GM19372 (cell line): ENCODE results near the gene TREX2.

ENCODE experiments used
- ATAC-seq: cut with Tn5 transposase; IDR thresholded peaks from one replicate; pipeline ENCODE4 v1.9.1; 2021; ENCODE audit warnings: mild to moderate bottlenecking, low read depth, moderate library complexity; ENCODE audit not compliant: unreplicated experiment

Gene TREX2

DNA sequence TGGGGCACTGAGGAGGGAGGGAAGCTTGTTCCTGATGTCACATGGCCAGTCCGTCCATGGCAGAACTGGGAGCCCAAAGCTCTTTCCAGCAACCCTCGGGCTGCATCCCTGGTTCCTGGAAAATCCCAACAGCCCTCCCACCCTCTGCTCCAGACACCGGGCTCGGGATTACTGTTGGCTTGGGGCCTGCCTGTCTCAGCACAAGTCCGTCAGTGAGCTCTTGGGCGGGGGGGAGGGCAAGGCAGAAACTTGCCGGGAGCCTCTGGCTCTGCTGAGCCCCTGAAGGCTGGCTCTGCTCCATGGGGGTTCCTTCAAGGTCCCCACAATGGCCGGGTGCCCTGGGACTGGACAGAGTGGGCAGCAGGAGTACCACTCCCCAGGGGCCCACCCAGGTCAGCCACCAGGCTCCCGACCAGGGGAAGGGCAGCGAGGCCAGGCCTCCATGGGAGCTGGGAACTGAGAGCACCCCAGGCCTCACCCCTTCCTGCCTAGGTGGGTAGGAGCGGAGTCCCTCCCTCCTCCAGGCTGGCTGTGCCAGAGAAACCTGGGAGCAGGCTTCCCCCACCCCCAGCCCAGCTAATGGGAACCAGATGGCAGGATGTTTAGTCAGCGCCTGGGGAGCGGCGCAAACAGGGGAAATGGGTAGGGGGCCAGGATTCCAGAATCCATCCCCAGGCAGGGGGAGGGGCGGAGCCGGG lies 31.0 kb upstream of the TREX2 start:
- no peak for ATAC-seq

DNA sequence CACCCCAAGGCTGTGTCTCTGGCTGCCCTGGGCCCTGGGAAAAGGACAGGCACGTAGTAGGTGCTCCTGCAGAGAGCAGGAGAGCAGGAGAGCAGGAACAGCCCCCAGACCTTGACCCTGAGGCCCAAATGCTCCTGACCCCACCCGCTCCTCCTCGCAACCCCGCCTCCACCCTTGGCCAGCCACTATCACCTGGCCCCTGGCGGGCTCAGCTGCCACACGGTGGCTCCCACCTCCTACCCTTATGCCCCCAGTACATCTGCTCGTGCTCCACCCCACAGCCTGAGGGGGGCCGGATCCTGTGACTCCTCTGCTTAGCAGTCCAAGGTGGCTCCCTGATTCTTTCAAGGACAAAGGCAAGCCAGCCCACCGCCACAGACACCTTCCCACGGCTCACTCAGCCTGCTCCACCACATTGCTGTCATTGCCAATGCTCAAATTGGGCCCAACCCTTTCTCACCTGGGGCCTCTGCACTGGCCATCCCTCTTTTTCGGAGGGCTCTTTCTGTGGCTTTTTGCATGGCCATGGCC lies 30.0 kb upstream of the TREX2 start:
- ATAC-seq, result no peak

DNA sequence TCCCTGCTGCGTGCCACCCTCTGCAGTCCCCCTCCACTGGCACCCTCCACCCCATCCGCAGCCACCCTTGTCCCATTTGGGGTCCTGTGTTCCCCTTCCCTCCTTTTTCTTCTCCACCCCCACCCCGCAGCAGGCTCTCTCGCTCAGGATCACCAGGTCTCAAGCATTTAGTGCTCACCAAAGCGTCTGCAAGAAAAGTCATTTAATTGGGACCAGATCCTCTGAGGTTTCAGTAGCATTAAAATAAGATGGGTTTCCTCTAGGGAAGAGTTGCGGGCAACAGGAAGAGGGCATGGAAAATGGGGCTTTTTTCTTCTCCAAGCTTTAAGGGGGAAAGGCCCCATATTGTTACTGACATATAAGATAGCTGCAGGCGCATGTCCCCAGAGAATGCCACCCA lies 29.4 kb upstream of the TREX2 start:
- no peak for ATAC-seq

DNA sequence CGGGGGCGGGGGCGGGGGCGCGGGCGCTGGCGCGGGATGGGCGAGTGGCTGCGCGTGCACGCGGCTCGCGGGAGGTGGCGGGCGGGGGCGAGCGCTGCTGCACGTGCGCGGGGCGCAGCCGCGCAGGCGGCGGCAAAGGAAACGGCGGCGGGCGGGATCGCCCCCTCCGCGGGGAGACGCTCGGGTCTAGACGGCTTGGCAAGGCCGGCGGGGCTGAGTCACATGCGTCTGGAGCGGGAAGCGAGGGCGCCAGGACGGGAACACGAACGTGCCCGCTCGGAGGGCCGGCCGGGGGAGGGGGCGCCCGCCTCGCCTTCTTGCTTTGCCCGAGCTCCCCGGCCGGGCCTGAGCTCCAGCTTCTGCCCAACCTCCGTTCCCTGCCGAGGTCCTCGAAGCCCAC lies 28.9 kb upstream of the TREX2 start:
- no peak for ATAC-seq

DNA sequence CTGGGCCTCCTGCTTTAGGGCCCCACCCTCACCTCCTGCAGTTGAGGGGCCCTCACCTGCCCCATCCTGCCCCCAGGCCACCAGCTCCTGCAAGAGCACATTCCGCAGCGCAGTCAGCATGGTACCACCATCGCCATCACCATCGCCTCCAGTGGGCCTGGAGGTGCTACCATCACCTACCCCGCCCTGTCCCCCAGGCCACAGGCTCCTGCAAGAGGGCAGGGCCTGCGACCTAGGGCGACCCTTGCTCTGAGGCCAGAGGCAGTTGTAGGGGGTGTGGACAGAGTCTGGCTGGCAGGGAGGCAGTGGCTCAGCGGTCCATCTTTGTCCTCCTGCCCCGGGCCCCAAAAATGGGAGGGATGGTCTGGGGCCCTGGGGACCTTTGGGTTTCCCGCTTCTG lies 28.4 kb upstream of the TREX2 start:
- no peak for ATAC-seq

DNA sequence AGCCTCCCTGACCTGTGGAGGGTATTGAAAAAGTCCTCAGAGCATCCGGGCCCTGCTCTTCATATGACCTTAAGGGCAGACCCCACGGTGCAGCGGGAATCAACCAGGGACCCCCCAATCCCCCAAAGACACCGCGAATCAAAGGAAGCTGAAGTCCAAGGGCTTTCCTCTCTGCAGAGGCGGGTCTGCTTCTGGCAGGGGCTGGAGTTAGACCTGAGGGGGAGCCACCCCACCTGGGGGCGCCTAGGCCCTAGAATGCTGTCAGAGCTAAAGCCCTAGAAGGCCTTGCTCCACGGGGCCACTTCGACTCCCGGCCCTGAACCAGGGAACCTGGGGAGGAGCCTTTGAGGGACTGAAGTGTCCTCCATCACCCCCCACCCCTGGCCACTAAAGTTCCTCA lies 27.3 kb upstream of the TREX2 start:
- ATAC-seq, result no peak

DNA sequence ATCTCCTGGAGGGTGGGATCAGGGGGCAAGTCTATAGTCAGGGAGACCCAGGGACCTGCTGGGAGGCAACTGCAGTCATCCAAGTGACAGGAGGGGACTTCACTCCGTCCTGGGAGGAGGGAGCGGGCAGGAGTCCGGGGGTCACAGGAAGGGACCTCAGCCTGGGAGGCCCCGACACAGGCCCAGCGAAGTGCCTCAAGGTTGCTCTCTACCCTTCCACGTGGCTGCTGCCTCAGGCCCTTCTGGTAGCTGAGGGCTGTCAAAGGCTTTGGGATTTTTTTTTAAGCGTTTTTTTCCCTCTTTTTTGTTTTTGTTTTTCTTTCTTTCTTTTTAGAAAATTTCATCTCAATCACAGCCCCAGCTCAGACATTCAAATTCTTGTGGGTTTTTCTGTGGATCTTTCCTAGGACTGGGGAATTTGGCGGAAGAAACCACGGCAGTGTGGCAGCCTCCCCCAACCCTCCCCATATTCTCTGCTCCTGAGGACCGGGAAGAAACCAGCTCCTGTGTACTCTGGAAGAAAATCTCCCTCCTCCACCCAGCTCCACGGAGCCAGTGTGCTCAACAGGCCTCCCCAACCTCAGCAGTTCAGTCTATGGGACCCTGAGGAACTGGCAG lies 25.9 kb upstream of the TREX2 start:
- ATAC-seq, result no peak

DNA sequence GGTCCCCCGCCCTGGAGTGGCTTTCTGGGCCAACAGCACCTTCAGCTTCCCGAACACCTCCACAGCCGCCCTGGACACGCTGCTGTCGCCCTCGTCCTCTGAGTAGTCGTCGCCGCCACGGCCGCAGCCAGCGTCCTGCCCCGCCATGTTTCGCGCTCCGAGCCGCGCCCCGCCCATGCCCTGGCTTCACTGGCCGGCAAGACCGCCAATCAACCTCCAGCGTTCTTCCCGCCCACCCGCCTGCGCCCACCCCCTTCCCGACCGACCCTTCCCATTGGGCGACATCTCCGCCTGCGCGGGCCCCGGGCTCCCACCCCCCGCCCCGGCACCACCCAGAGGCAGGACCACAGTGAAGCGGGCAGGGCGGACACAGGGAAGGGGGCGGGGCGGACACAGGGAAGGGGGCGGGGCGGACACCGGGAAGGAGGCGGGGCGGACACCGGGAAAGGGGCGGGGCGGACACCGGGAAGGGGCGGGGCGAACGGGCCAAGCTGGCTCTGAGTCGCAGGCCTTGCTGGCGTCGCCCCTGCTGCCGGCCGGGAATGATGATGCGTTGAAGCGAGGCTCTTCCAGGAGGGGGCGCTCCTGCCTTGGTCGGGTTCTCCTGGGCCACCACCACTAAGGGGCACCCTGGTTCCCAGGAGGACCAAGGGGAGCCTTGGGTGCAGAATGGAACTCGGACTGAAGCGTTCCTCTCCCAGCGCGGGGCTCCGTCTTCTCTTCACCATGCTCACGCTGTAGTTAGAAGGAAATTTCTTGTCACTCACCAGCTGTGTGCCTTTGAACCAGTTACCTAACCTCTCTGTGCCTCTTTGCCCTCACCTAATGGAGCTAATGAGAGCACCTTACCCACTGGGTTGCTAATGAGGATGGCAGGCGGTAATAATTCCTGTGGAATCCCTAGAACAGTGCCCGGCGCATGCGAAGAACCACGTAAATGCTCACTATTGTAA lies 24.8 kb upstream of the TREX2 start, which contains the start of gene HAUS7:
TSS of gene HAUS7 (minus strand) at position 166 of the 953 bp plus-strand sequence. CDS start at position 147, 19 bp downstream.
- ATAC-seq, result peak; percentile 78

DNA sequence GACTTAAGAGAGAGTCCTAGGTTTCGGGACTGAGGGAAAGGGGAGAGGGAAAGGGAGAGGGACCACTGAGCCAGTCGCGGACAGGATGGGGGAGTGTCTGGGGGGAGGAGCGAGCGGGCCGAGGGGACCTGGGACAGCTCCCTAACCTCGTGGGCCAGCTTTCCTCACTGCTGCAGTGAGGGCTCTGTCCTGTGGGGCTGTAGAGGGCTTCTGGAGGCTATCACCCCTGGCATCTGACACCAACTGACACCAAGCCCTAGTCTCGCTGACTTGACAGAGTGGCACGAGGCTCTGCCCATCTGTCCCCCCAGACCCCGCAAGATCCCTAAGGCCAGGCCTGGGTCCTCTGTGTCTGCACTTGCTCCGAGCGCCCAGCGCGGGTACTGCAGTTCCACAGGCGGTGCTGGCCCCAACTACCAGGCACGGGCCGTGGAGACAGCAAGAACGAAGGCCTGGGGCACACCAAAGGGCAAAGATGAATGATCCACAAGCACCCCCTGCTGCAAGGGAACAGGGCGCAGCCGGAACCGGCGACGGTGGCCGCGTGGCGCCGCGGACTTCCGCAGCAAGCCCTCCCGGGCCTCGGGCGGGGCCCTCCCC lies 24.1 kb upstream of the TREX2 start:
- ATAC-seq, result peak; percentile 41

DNA sequence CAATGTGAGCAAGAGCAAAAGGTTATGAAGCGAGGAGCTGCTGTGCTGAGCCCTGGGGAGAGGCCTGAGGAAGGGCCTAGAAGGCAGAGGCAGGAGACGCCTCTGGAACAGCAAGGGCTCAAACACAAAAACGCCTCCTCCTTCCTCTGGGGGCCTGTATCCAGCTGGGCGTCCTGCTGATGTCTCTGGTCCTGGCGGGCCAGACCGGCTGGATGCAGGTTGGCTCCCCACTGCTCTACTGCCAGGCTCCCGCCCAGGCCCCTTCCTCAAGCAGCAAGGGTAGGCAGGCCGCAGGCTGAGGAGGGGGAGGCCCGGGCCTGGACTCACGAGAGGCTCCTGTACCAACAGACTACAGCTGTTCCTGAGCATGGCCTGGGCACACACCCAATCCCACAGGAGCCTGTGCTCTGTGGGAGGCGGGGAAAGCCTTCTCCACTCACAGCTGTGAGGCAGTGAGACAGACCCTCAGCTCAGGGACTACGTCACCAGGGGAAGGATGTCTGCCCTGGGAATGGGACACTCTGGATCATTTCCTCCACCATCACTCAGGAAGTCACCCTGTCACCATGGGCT lies 22.2 kb upstream of the TREX2 start:
- no peak for ATAC-seq

DNA sequence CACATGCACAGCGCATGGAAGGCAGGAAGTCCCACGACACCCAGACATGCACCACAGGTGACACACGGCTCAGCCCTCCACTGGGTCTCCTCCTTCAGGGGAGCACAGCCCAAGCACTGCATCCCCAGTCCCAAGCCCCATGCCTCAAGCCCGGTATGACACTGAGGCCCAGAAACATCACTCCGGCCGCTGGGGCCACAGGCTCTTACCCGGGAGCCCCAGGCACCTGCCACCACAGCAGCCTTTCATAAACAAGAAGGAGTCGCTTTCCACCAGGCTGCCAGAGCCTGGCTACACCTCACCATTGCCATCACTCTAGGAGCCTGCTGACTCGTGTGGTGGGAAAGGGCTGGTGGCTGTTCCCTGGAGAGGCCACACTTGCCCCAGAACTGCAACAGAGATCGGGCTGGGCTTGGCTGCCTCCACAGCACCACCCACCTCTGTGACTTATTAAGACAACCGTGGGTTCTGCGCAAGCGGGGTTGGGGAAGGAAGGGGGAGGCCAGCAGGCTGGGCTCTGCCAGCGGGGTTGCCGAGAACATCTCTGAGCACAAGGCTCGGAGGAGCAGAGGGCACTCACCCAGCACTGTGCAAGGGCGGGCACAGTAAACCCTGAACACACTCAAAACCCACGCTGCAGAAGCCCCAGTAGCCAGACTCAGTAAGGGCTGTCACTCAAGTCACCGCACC lies 20.0 kb upstream of the TREX2 start:
- ATAC-seq, result no peak

DNA sequence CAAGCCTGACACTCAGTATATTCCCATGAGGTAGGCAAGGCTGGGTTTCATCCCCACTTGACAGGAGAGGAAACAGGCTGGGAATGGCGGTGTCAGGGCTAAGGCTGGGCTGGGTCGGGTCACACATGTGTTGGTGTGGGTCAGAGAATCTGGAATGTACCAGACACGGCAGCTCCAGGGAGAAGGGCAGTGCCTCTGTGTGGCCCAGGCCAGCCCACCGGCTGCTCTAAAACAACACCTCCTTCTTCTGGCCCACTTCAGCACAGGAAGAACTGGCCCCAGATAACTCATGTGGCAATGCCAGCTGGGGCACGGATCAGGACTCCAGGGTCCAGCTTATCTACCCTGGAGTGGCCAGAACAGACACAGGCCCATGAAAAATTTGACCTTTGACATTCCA lies 18.3 kb upstream of the TREX2 start:
- no peak for ATAC-seq

DNA sequence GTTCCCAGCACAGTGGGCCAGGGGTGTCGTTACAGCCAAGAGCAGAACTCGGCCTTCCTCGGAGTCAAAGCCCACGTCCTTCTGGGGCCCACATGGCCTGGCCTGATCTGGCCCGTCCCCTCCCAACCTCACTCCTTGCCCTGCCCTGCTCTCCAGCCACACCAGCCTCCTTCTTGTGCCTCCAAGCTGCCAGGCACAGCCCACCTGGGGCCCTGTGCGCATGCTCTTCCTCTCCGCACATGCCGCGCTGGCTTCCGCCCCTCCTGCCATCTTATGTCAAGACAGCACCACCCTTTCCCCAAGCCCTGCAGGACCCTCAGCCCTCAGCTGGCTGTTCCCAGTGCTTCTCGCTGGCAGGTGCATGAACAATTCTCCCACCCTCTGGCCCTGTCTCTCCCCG lies 17.7 kb upstream of the TREX2 start:
- ATAC-seq, result no peak

DNA sequence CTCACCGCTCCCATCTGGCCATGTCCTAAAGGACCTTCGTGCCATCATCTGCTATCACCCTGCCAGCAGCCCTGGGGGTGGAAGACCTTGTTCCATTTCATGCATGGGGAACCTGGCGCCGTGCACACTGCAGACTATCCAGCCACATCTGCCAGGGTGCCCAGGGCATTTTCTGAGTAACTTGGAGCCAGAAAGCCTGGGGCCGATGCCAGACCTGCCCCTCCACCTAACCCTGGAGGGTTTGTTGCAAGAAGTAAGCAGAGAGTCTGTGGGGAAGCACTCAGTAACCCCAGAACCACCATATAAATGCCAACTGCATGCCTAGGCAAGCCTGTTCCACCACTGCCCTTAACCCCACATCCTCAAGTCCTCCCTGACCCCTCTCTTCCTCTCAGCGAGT lies 17.2 kb upstream of the TREX2 start:
- ATAC-seq, result no peak

DNA sequence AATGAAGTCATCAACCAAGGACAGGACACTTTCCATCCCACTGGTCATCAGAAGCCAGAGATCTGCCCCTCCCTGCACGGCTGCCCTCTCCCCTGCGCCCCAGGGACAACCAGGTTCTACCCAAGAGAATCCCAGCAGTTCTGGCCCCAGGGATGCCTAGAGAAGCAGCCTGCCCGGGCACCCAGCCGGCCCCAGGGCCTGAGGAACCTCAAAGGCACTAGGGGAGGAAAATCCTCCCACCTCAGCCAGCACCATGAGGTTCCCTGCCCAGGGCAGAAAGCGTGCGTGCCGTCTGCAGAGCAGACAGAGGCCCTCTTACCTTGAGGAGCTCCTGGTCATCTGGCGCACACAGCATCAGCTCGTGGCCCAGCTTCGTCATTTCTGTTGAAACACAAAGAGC lies 16.4 kb upstream of the TREX2 start:
- ATAC-seq, result no peak

DNA sequence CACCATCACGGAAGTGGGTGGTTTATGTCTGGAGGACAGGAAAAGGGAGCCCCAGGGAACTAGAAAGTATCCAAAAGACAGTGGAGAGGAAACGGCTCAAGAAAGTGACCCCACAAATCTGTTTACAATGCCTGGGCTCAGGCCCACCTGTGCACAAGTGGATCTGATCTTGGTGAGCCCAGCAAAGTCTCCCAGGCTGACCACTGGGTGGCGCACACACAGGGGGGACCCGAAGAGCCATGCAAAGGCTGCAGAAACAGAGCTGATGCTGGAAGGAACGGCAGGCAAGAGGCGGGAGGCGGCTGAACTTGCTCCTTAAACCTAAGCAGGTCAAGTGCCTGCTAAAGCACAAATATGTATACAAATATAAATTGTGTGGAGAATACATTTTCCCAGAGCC lies 15.0 kb upstream of the TREX2 start:
- ATAC-seq, result no peak

DNA sequence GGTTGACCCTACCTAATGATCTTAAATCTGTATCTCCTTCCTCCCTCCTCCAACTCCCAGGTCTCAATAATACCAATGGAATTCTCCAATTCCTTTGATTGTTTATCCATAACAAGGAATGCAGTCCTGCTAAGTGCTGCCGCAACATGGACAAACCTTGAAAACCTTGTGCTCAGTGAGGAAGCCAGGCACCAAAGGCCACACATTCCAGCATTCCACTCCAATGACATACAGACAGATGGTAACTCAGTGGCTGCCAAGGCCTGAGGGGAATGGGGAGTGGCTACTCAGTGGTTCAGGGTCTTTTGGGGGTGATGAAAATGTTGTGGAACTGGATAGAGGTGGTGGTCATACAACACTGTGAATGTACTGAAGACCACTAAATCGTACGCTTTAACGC lies 14.1 kb upstream of the TREX2 start:
- no peak for ATAC-seq

DNA sequence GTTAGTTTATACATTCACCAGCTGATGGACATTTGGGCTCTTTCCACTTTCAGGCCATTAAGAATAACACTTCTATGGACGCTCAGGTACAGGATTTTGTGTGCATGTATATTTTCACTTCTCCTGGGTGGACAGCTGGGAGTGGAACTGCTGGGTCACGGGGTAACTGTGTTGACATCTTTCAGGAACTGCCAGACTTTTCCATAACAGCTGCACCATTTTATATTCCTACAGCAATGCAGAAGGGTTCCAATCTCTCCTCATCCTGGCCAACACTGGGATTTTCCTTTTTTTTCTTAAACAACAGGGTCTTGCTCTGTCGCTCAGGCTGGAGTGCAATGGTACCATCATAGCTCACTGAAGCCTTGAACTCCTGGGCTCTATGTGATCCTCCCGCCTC lies 12.6 kb upstream of the TREX2 start:
- no peak for ATAC-seq

DNA sequence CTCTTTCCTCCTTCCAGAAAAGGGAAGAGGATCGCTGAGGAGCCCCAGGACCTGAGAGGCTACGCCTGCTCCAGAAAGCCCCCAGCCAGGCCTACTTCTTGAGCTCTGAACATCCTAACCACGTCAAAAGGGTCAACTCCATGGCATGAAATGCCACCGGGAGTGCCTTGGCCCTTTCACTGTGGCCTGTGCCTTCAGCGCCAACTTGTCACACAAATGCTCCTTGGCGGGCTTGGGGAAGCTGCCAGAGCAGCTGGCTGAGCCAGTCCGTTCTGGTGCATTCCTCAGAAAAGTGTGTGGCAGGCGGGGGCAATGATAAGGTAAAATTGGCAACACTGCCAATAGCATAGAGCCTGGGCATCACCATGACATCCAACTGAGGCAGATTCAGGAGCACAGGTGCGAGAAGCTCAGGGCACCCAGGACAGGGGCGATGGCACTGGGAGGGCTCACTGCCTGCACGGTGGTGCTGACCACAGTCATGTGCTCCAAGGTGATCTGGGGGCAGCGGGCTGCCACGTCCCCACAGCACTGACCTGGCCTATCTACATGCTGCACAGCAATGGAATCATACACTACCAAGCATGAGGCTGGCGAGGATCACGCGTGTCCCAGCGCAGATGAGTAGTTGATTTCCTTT lies 12.1 kb upstream of the TREX2 start:
- ATAC-seq, result no peak
